DOHH2 (cell line): ENCODE data around the gene STK32C.

Experiments used
- H3F3A ChIP-seq: fragments of 200-600 bp; sonication (generic), shearing (Covaris generic); 2 replicates; pipeline ENCODE4 v1.6.0; 2016; ENCODE audit warnings: antibody characterized with exemption, mild to moderate bottlenecking; ENCODE audit not compliant: control insufficient read depth, insufficient read depth
- H3K27ac ChIP-seq: fragments of 200-600 bp; sonication (generic); 2 replicates; pipeline ENCODE4 v1.5.1; 2014; ENCODE audit warnings: low read depth, mild to moderate bottlenecking, low read length, moderate library complexity
- H3K27me3 ChIP-seq: fragments of 200-600 bp; sonication (generic); 2 replicates; pipeline ENCODE4 v1.6.1; 2014; ENCODE audit warnings: mild to moderate bottlenecking, low read length, mixed read lengths; ENCODE audit not compliant: control insufficient read depth
- H3K36me3 ChIP-seq: fragments of 200-600 bp; sonication (generic); 2 replicates; pipeline ENCODE4 v1.6.1; 2014; ENCODE audit warnings: mild to moderate bottlenecking, low read length, moderate library complexity, mixed read lengths; ENCODE audit not compliant: control insufficient read depth
- H3K4me1 ChIP-seq: fragments of 200-600 bp; sonication (generic); 2 replicates; pipeline ENCODE4 v1.6.1; 2014; ENCODE audit warnings: mild to moderate bottlenecking, low read length, mixed read lengths; ENCODE audit not compliant: control insufficient read depth
- H3K4me2 ChIP-seq: fragments of 200-600 bp; sonication (generic); 2 replicates; pipeline ENCODE4 v1.6.0; 2014; ENCODE audit warnings: mild to moderate bottlenecking, low read length, moderate library complexity
- H3K4me3 ChIP-seq: fragments of 200-600 bp; sonication (generic); 2 replicates; pipeline ENCODE4 v1.5.1; 2014; ENCODE audit warnings: mild to moderate bottlenecking, low read length, mixed read lengths
- H3K79me2 ChIP-seq: fragments of 200-600 bp; sonication (generic); 2 replicates; pipeline ENCODE4 v1.6.1; 2014; ENCODE audit warnings: mild to moderate bottlenecking, low read length, mixed read lengths; ENCODE audit not compliant: control insufficient read depth
- H3K9me2 ChIP-seq: fragments of 200-600 bp; sonication (generic); replicated peaks from 2 replicates; pipeline ENCODE4 v1.6.1; 2014; ENCODE audit warnings: mild to moderate bottlenecking, low read length, mixed read lengths; ENCODE audit not compliant: control insufficient read depth
- H3K9me3 ChIP-seq: fragments of 200-600 bp; sonication (generic); 2 replicates; pipeline ENCODE4 v1.6.1; 2014; ENCODE audit warnings: antibody characterized with exemption, low read length, mixed read lengths; ENCODE audit not compliant: control insufficient read depth, insufficient read depth
- H4K20me1 ChIP-seq: fragments of 200-600 bp; sonication (generic); 2 replicates; pipeline ENCODE4 v1.6.0; 2014; ENCODE audit warnings: low read depth, mild to moderate bottlenecking, antibody characterized with exemption, low read length, moderate library complexity; ENCODE audit not compliant: control insufficient read depth, insufficient read depth
- EZH2phosphoT487 ChIP-seq: fragments of 200-600 bp; sonication (generic); IDR thresholded peaks from 2 replicates; pipeline ENCODE4 v1.6.1; 2017; ENCODE audit warnings: borderline replicate concordance, mild to moderate bottlenecking, antibody characterized with exemption, low read length, moderate library complexity, mixed read lengths
- TF ChIP-seq, protein P1 (sequence below): fragments of 200-600 bp; sonication (generic); IDR thresholded peaks from one replicate; pipeline ENCODE4 v1.5.1; 2014; ENCODE audit warnings: antibody characterized with exemption, mild to moderate bottlenecking, low read depth, low read length; ENCODE audit not compliant: poor library complexity, severe bottlenecking

The STK32C gene

DNA sequence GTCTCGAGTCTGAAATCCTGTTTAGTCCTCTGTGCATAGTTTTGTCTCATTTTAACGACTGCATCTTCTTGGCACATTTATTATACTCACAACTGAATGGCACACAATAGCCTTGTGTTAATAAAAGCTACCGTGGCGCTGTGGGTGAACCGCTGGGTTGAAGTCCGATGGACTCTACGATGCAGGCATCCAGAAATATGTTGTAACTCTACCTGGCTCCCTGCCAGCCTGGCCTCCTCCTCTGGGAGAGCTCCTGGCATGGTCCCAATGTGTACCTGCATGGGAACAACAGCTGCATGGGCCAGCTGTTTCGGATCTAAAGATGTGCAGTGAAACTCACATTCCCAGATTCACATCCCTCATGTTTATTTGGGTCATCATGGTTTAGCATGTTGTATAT, 124.7 kb downstream of the STK32C start:
- Histone ChIP-seq H3K9me3 (peaks cover 6% of the 10 kb centered on the region; the same call in 1 of the 2 replicates), H3K4me3 (no peak overlapping the region), H3K4me2 (no peak overlapping the region), H3K27ac (no peak overlapping the region), H3K4me1 (no peaks in the 10 kb centered on the region), H3K9me2 (no peaks in the 10 kb centered on the region), H3K36me3 (no peaks in the 10 kb centered on the region), H4K20me1 (no peaks in the 10 kb centered on the region), H3K27me3 (no peaks in the 10 kb centered on the region), H3F3A (no peaks in the 10 kb centered on the region), H3K79me2 (no peaks in the 10 kb centered on the region)
- TF ChIP-seq, protein P1, sequence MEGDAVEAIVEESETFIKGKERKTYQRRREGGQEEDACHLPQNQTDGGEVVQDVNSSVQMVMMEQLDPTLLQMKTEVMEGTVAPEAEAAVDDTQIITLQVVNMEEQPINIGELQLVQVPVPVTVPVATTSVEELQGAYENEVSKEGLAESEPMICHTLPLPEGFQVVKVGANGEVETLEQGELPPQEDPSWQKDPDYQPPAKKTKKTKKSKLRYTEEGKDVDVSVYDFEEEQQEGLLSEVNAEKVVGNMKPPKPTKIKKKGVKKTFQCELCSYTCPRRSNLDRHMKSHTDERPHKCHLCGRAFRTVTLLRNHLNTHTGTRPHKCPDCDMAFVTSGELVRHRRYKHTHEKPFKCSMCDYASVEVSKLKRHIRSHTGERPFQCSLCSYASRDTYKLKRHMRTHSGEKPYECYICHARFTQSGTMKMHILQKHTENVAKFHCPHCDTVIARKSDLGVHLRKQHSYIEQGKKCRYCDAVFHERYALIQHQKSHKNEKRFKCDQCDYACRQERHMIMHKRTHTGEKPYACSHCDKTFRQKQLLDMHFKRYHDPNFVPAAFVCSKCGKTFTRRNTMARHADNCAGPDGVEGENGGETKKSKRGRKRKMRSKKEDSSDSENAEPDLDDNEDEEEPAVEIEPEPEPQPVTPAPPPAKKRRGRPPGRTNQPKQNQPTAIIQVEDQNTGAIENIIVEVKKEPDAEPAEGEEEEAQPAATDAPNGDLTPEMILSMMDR: no peak
- TF ChIP-seq EZH2phosphoT487: no peak

DNA sequence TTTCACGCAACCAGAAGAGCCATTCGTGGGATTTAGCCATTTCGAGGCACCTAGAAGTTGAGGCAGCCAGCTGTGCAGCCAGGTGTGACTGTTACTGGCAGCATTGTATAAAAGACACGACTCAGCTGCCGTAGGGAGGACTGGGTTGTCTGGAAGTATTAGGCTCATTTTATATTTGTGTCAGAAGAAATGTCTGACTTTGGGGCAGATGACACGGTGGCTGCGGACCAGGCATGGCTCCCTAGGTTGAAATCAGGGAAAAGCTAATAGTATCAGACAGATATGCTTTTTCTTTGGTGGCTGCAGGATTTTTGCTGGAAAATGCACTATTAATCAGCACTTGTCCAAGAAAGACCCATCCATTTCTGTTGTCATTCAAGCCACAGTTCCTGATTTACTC, 125.2 kb downstream of the STK32C start:
- no peaks in the 10 kb centered on the region for H3K36me3 ChIP-seq
- peaks cover 6% of the 10 kb centered on the region; the same call in 1 of the 2 replicates for H3K9me3 ChIP-seq
- no peaks in the 10 kb centered on the region for H3K79me2 ChIP-seq
- H3K4me3 ChIP-seq: no peak overlapping the region
- H4K20me1 ChIP-seq: no peaks in the 10 kb centered on the region
- H3K4me2 ChIP-seq: no peak overlapping the region
- no peaks in the 10 kb centered on the region for H3F3A ChIP-seq
- no peak overlapping the region for H3K27ac ChIP-seq
- no peak for TF ChIP-seq EZH2phosphoT487
- TF ChIP-seq, protein P1: no peak
- H3K27me3 ChIP-seq: no peaks in the 10 kb centered on the region
- no peaks in the 10 kb centered on the region for H3K9me2 ChIP-seq
- no peaks in the 10 kb centered on the region for H3K4me1 ChIP-seq

DNA sequence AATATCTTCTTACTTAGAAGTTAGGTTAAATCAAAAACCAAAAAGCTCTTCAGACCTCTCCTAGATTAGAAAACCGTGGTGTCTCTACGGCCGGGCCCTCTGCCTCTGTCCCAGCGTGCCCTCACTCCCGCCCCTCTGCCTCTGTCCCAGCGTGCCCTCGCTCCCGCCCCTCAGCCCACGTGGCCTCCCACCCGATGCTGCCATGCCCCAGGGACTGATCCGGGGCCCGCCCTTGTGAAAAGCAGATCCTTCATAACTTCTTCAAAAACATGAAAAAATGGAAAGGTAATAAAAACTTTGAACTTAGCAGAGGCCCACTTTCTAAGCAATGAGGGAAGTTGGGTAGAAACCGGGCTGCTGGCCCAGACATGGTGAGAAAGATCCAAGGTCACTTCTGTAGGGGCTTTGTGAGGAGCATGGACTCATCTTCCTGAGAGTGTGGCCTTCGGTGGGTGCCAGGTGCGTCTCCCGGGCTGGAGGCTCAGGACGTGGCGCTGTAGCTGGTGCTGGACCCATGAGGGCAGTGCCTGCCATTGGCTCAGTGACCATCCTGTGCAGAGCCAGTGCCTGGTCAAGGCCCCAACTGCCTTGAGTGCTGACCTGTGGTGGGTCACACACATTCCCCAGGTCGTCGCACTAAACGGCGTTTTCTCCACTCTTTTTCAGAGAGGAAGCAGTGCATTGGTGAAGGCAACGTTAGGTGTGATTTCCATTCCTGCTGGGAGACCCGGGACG, 125.9 kb downstream of the STK32C start:
- H3K9me3 ChIP-seq: peaks cover 6% of the 10 kb centered on the region; the same call in 1 of the 2 replicates
- H3K79me2 ChIP-seq: no peaks in the 10 kb centered on the region
- H3K9me2 ChIP-seq: no peaks in the 10 kb centered on the region
- no peak overlapping the region for H3K27ac ChIP-seq
- H4K20me1 ChIP-seq: no peaks in the 10 kb centered on the region
- H3K4me2 ChIP-seq: no peak overlapping the region
- H3K27me3 ChIP-seq: no peaks in the 10 kb centered on the region
- H3K36me3 ChIP-seq: no peaks in the 10 kb centered on the region
- no peaks in the 10 kb centered on the region for H3K4me1 ChIP-seq
- H3F3A ChIP-seq: no peaks in the 10 kb centered on the region
- no peak for TF ChIP-seq EZH2phosphoT487
- TF ChIP-seq, protein P1: no peak
- H3K4me3 ChIP-seq: no peak overlapping the region
